HCEC 1CT (cell line): ENCODE data around the gene HOXA6.
A peak's percentile ranks its signal among the peaks of the same experiment; 100 is the strongest.

Experiments
- DNase-seq: peaks from one replicate; pipeline ENCODE4 v3.0.0-alpha.2; 2017

Gene HOXA6

DNA sequence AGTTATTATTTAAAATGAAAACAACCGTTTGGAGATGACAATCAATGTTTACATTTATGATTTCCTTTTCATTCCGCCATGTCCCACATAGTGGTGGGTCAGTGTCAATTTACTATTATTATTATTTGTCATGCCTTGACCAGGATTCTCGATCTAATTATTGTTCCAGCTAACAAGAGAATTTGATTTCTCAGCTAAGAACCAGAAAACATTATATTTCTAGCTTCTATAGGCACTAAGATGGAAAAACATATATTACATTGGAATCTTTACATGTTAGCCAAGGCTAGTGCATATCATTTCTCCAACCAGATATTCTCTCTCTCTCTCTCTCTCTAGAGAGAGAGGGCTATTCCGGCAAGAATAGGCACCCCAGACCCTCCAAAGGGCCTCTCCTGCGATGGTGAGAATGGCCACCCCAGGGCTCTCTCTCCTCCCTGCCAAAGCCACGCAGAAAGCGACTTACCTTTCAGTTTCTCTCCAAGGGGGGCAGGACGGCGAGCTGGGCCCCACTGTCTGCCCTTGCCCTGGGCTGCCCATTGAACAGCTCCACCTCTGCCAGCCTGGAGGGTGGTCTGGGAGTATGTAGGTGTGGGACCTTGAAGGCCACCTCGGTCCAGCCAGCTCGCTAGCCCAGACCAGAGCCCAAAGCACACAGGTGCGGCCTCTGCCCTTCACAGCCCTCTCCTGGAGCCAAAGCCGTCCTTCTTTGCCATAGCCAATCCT lies 2.4 kb upstream of the HOXA6 start:
- no peak for DNase-seq

DNA sequence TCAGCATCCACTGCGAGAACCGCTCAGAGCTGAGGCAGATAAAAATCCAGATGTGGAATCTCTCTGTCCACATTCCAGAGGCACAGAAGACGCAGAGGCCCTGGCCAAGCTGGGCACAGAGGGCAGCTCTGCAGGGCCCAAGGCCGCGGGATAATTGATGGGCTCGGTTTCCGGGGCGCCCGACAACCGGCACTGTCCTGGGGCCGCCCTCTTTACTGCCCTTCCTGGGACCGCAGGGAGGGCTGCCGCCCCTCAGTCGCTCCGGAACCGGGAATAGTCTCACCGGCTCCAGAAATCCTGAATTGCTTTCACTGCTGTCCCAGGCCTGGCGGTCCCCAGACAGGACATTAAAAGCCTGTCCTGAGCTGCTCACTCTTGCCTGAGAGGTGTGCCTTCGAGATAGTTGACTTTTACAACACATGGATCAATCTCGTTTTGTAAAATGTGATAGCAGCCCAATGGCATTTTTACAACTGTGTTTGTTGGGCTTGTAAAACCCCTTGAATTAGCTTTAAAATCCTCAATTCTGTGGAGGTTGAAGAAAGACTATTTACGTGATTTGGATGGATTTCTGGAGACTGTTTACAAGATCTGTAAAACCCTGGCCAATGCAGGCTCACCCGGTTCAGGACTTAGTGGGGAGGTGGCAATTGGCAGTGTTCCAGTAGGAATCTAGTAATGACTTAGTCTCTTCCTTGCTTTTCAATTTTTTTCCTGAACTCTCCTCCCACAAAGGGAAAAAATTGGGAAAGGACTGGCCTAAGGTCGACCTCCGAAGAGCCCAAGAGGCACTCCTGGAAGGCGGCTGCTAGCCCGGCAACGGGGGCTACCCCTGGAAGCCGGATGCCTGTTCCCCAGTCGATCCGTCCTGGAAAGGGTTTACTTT lies 1.4 kb upstream of the HOXA6 start:
- DNase-seq: peak; percentile 51

DNA sequence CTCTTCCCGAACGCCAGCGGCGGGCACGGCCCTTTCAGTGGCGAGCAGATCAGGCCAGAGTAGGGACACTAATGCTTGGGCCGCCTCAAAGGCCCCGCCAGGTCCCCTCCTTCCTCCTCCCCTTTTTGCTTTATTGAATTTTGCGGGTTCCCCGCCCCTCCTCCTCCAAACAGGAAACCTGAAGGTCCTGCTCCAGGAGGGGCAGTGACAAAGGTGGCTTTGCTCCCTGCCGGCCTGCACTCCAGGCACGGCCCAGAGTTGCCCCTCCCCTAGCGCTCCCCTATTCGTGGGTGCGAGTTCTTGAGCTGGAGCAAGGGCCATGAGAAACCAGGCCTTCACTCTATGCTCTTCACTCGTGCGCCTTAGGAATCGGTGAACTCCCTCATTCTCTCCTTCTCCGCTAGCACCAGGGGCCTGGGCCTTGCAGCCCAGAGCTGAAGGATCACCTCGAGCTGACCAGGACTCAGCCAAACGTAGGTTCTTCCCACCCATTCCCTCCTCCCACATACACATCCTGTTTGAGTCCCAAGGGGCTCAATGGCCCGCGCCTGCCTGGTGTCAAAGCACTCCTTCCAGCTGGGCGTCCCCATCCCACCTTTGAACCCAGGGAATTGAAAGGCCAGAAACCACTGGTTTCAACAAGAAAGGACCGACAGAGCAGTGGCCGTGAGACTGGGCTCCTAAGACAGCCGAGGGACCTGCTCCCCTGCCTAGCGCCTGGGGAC lies 619 bp upstream of the HOXA6 start:
- peak; percentile 20 for DNase-seq

DNA sequence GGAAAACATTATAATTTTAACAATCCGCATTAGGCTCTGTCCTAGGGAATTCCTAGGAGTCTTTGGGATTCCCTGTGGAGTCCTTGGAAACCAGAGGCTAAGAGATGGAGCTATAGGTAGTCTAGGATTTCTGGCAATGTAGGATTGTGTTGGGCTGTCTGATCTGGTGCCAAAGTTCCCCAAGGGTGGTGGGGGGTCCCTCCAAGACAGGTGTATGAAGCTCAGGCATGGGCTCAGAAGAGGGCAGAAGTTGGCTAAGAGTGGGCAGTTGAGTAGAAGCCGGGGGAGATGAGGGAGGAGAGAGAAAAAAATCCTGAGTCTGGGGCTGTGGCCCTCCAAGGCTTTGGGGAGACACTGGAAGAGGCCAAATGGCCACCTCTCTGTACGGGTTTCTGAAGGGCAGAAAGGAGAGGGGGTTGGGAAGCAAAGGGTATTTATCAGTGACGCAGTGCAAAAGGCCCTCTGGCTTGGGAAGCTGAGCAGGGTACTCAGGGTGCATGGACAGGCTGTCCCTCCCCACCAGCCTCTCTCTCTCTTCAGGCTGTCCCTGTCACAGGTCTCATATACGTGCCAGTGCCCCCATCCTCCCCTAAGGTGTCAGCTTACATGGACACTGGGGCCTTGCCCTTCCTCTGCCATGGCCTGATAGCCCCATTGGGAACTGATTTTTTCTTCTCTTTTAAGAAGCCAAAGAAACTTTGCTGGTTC lies 929 bp downstream of the HOXA6 start:
- no peak for DNase-seq

DNA sequence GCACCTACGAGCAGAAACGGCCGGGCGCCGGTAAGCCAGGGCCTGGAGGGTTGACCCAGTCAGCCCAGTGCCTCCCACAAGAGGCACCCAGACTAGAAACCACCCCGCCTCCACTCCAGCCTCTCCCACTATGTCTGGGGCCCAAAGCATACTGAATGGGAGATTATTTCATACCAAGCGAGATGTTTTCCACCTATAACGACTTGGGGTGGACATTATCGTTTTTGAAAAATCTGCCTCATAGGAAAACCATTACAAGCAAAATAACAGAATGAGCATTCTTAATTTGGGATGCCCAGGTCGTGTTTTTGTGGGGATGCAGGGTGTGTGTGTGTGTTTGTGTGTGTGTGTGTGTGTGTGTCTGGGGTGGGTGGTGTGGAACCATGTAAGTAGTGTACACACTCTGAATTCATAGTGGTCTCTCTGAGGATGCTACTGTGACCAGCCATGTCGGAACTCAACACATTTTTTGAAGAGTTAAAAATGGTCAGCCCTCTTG lies 1.6 kb downstream of the HOXA6 start:
- no peak for DNase-seq

DNA sequence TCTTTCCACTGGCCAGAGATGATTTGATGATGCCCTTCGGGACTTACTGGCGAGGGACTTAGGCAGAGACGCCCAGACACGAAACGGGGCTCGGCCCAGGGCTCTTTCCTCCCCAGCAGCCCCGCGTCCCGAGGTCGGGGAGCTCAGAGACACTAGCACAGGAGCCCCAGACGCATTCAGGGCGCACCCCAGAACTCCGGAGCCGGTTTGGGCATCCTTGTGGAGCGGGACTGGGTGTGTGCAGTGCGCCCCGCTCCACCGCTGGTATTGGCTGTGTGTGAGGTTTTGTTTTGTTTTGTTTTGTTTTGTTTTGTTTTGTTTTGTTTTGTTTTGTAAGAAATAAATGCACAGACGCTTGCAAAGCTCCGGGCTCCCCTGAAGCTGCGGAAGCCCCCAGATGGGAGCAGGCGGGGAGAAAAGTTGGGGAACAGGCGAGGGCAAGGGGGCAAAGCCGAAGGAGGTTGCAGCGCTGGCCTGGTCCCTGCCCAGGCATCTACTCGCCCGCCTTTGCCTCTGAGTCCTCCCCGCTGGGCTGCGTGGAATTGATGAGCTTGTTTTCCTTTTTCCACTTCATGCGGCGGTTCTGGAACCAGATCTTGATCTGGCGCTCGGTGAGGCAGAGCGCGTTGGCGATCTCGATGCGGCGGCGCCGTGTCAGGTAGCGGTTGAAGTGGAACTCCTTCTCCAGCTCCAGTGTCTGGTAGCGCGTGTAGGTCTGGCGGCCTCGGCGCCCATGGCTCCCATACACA lies 2.2 kb downstream of the HOXA6 start:
- DNase-seq: no peak

DNA sequence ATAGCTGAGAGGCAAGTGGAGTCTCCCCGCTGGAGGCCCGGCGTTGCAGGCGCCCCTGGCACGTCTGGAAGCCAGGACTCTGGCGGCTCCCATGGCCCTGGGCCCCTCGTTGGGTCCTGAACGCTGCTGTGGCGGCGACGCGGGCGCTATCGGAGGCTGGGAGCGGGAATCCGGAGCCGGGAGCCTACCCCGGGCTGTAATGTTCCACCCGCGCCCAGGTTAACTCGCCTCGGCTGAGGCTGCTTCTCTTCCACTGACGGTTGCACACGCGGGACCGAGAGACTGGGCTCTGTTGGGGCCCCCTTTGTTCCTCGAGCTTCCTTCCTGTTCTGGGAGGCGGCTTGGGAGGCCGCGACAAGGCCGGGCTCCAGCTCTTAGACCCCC lies 2.8 kb downstream of the HOXA6 start:
- no peak for DNase-seq

DNA sequence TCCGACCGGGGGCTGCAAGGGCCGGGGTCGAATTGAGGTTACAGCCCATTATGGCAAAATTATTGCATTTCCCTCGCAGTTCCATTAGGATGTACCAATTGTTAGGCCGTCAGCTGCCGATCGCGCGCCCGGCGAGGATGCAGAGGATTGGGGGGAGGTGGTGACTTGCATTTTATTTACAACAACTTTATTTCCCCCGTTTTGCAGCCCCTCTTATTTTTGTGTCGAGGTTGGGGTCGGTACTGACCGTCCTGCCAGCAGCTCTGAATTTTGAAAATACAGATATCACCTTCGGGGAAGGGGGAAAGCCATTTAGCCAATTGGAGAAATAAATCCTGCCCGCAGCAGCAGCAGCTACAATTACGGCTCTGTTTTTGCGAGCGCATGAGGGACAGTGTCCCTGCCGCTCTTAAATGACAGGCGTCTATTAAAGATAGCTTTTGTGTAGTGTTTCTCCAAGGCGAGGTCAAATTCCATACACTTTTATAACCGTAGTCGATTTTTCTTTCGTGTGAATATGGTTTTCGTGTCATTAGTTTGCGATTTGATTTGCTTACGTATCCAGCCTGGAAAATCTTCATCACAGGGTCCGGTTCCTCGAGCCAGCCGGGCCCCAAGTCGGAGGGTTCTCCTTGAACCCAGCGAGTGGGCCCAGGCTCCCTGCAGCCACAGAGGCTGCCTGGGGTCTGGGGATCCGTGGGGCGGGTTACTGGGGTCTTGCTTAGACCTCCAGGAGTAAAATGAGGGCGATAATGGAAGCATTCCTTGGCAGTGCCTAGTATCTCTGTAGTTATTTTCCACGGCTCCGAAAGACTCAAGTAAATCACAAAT lies 3.4 kb downstream of the HOXA6 start:
- DNase-seq: no peak

DNA sequence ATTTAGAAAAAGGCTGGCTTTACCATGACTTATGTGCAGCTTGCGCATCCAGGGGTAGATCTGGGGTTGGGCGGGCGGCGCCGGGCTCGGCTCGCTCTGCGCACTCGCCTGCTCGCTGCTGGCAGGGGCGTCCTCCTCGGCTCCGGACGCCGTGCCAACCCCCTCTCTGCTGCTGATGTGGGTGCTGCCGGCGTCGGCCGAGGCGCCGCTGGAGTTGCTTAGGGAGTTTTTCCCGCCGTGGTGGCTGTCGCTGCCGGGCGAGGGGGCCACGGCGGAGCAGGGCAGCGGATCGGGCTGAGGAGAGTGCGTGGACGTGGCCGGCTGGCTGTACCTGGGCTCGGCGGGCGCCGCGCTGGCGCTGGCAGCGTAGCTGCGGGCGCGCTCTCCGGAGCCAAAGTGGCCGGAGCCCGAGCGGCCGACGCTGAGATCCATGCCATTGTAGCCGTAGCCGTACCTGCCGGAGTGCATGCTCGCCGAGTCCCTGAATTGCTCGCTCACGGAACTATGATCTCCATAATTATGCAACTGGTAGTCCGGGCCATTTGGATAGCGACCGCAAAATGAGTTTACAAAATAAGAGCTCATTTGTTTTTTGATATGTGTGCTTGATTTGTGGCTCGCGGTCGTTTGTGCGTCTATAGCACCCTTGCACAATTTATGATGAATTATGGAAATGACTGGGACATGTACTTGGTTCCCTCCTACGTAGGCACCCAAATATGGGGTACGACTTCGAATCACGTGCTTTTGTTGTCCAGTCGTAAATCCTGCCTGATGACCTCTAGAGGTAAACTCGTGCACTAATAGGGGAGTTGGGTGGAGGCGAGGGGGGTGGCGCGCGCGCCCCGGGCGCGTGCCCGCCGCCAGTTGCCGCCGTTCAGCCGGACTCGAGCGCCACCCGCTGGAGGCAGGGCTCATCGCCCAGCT lies 4.3 kb downstream of the HOXA6 start, which contains the start of gene HOXA5:
TSS of gene HOXA5 (minus strand) at position 659 of the 927 bp plus-strand sequence. CDS start at position 585, 74 bp downstream.
- peak; percentile 99 for DNase-seq

DNA sequence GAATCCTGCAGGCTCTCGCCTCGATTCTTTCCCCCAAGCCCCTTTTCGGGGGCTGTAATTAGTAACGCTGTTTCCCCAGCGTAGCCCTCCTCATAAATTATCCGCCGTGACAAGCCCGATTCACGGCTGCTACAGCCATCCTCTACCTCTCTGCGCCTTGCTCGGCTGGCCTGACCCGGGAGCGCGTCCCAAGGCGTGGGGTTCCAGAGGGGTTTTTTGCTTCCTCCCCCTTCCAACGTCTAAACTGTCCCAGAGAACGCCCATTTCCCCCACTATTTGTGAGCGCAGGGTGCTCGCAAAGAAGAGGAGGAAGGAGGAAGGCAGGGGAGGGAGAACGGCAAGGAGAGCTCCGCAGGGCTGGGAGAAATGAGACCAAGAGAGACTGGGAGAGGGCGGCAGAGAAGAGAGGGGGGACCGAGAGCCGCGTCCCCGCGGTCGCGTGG lies 5.0 kb downstream of the HOXA6 start:
- no peak for DNase-seq

DNA sequence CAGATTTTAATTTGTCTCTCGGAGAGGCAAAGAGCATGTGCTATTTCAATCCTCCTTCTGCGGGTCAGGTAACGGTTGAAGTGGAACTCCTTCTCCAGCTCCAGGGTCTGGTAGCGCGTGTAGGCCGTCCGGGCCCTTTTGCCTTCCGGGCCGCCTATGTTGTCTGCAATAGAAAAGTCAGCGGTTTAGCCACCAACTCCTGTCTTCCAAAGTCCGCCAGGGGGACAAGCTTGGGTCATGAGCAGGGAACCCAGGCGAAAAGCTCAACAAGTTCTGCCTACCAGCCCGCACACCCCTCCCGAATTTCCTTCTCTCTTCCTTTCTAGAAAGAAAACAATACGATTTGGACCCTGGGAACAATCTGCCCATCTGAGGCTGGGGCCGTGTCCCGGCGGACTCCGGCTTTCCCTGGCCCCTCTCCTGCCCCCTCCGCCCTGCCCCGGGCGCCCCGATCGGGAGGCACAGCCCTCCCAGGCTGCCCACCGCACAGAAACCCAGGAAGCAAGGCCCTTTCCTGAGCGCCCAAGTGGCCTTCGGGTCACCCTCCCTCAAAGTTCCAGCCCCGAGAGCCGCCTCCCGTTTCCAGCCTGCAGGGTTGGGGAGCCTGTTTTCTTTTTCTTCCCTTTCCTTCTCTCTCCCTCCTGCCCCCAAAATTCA lies 5.5 kb downstream of the HOXA6 start:
- DNase-seq: peak; percentile 61

DNA sequence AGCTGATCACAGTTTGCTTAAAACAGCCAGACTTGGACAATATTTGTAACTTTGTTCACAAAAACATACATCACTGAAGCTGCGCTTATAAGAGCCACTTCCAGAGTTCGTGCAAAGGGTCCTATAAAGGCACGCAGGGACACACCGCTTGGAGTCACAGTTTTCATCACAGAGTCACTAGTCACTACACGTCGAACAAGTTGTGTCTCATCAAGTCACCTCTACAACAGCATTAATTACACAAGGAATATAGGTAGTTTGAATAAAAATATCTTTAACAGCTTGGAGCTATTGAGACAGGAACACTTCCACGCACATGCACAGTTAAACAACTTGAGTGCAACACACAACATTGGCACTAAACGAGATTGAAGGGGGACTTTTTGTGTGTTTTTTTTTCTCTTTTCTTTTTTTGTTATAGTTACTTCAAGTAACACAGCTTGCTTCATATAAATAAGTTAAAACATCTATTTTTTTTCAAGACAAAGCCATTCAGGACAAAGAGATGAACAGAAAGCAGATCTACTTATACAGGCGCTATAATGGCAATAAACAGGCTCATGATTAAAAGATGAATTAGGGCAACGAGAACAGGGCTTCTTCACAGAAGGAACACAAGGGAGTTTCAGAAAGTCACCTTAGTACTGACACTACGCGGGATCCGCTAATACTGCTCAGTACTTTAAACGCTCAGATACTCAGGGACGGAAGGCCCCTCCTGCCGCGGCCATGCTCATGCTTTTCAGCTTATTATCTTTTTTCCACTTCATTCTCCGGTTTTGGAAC lies 6.2 kb downstream of the HOXA6 start:
- DNase-seq: no peak

DNA sequence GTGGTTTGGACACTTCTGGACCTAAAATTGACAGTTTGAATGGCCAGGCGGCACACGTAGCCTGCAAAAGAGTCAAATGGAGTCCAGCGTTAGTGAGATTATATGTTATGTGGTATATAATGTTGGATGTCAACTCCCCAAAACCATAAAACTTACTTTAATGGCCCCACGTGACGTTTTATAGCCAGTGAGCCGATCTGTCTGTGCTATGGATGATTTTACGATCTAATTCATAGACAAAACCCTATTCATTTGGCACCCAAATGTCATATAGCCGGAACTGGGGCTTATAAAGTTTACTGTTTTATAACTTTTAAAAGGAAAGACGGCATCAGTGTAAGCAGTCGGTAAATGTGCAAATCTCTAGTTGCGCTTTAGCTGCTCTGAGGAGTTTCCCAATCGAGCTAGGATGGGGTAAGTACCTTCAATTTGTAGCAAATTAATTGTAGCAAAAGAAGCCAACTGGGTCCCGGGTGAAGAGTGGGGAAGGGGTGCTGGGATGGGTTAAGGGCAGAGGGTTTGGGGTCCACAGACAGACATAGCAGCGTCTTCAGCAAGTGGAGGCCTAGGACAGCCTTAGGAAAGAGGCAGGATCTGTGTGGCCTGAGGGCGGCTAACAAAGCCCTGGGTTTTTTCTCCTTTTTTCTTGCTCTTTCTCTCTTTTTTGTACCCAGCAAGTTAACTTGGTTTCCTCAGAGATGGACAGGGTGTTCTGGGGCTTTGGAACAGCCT lies 7.3 kb downstream of the HOXA6 start:
- no peak for DNase-seq

DNA sequence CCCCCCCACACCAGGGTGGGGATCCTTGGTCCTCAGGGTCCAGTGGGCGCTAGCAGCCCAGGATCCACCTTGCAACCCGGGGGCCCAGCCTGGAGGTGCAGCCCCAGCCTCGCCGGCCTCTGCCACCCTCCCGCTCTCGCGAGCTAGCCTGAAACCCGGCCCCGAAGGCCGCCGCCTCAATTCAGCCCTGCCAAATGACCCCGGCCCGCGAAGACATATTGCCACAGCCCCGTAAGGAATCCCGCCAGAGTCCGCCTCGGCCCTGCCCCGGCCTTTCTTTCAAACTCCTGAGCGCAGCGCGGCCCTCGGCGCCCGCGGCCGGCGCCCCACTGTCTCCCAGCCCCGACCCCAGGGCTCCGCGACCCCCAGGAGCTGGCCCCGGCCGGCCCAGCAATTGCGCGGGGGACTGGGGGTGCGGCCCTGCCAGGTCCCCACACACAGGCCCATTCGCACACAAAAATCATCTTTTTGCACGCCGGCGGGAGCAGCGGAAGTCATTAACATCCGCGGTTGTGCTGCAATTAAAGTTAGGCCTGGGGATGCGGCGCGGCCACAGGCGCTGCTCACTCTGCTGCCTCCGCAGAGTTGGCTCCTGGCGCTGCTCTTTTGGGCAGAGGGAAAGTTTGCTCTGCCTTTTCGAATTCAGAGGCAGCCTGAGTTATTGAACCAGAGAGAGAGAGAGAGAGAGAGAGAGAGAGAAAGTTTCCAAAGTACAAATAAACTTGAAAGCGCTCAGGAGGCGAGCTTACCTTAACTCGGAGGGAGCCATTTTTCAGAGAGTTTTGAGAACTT lies 8.0 kb downstream of the HOXA6 start:
- DNase-seq: no peak

DNA sequence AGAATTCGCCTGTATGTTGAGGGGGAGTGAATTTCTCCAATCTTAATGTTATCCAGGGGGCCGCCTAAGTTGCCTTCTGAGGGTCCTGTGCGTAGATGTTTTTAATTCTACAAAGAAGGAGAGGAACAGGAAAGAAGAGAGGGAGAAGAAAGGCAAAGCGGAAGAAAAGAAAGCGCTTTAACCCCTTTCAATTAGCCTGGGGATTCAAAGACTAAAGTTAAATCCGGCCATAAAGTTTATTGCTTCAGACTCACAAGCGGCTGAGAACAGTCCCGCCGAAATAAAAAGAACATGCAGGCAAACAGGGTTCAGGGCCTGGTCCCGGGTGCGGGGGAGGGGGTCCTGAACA lies 8.6 kb downstream of the HOXA6 start:
- DNase-seq: no peak

DNA sequence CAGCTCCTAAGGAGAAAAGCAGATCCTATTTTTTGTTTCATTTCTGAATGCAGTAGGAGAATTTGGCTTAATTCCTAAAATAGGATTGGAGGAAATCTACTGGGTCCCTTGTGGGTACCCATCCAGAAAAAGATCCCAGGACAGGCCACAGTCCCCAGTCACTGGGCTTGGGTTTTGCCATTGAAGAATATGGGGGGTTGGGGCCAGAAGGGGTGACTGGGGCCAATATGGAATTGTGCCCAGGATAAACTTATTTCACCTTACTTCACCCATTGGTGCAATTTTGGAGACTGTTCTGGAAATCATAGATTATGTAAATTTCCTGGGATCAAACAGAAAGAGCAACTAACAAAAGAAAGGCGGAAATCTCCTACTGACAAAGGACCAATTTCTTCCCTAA lies 9.1 kb downstream of the HOXA6 start:
- DNase-seq: no peak
